GM06990 (cell line): ENCODE results near the gene CASZ1.

Experiments used
- DNase-seq: peaks from one replicate; pipeline ENCODE4 v3.0.0-alpha.2; 2011; ENCODE audit not compliant: insufficient read length; ENCODE audit errors: extremely low read depth
- H3K27me3 ChIP-seq: replicated peaks from 2 replicates; pipeline ENCODE4 v1.6.0; 2011; ENCODE audit warnings: low read length; ENCODE audit not compliant: control insufficient read depth, insufficient read depth
- H3K36me3 ChIP-seq: 2 replicates; pipeline ENCODE4 v1.5.1; 2011; ENCODE audit warnings: low read length; ENCODE audit not compliant: control insufficient read depth, insufficient read depth
- H3K4me3 ChIP-seq: replicated peaks from 2 replicates; pipeline ENCODE4 v1.5.1; 2011; ENCODE audit warnings: low read depth, mild to moderate bottlenecking, control low read depth, low read length
- TF ChIP-seq, protein P1 (sequence below): IDR thresholded peaks from 2 replicates; pipeline ENCODE4 v1.5.1; 2011; ENCODE audit warnings: low read length, control low read depth, mild to moderate bottlenecking, inconsistent platforms; ENCODE audit not compliant: insufficient read depth, poor library complexity, severe bottlenecking

The CASZ1 gene

DNA sequence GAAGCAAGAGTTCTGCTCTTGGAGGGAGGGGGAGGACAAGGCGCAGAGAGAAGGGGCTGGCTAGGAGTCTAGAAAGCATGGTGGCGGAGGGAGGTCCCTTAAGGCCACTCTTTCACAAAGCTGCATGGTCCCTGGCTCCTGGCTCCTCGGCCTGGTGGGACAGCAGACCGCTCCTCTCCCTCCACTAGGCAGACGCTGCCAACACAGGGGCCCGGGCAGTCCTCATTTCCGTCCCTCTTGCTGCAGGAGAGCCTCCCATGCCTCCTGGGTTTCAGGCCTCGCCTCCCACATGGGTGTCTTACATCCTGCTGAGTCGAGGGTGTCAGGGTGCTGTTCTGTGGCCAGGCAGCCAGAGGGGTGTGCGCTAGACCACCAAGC, 108.0 kb downstream of the CASZ1 start:
- H3K27me3 ChIP-seq = no peaks in the 10 kb centered on the region
- H3K36me3 ChIP-seq = no peaks in the 10 kb centered on the region; the same call in 1 of the 2 replicates
- H3K4me3 ChIP-seq = no peak overlapping the region
- no peak for DNase-seq
- TF ChIP-seq, protein P1, sequence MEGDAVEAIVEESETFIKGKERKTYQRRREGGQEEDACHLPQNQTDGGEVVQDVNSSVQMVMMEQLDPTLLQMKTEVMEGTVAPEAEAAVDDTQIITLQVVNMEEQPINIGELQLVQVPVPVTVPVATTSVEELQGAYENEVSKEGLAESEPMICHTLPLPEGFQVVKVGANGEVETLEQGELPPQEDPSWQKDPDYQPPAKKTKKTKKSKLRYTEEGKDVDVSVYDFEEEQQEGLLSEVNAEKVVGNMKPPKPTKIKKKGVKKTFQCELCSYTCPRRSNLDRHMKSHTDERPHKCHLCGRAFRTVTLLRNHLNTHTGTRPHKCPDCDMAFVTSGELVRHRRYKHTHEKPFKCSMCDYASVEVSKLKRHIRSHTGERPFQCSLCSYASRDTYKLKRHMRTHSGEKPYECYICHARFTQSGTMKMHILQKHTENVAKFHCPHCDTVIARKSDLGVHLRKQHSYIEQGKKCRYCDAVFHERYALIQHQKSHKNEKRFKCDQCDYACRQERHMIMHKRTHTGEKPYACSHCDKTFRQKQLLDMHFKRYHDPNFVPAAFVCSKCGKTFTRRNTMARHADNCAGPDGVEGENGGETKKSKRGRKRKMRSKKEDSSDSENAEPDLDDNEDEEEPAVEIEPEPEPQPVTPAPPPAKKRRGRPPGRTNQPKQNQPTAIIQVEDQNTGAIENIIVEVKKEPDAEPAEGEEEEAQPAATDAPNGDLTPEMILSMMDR = no peak

DNA sequence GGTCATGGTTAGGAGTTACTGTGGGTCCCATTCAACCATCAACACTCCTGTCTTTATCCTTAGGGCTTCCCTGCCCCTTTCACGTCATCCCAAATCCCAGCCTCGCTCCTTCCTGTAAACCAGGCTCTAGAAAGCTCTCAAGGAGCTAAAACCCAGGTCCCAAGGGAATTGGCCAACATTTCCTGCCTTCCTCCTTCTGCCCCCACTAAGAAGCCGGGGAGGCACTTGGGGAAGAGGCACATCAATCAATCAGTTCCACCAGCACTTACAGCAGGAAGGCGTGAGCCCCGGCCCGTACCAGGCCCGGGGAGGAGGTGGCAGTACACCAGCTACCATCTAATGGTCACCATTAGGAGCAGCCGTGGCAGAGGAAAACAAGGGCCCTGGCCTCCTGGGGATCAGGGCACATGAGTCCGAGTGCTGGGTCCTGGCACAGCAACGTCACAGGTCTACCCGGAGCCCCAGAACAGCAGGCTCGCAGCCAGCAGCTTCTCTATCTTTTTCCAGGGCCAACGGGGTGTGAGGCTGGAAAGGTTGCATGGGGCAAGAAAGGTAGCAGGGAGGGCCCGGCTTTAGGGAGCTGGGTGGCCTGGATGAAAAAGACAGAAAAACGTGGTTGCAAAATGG, 108.6 kb downstream of the CASZ1 start:
- H3K36me3 ChIP-seq = no peaks in the 10 kb centered on the region; the same call in 1 of the 2 replicates
- no peaks in the 10 kb centered on the region for H3K27me3 ChIP-seq
- TF ChIP-seq, protein P1 = no peak
- DNase-seq = no peak
- no peak overlapping the region for H3K4me3 ChIP-seq

DNA sequence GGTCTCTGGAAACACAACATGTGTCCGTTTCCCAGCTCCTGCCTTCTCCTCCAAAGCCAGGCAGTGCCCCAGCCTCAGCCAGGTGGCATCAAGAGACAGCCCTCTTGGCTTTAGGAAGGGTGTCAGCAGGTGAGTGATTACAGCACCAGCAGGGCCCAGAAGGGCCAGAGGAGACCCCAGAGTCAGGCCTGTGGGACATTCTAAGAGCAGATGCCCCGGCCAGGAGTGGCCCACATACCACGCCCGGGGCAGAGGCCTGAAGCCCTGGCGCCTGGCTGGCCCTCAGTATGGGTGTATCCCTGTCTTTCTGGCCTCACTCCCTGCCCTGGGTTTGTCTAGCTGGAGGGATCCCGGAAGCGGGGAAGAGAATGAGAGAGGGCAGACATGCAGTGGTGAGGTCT, 109.2 kb downstream of the CASZ1 start:
- Histone ChIP-seq H3K27me3 (no peaks in the 10 kb centered on the region), H3K4me3 (no peak overlapping the region), H3K36me3 (no peaks in the 10 kb centered on the region; the same call in 1 of the 2 replicates)
- DNase-seq = no peak
- TF ChIP-seq, protein P1 = no peak

DNA sequence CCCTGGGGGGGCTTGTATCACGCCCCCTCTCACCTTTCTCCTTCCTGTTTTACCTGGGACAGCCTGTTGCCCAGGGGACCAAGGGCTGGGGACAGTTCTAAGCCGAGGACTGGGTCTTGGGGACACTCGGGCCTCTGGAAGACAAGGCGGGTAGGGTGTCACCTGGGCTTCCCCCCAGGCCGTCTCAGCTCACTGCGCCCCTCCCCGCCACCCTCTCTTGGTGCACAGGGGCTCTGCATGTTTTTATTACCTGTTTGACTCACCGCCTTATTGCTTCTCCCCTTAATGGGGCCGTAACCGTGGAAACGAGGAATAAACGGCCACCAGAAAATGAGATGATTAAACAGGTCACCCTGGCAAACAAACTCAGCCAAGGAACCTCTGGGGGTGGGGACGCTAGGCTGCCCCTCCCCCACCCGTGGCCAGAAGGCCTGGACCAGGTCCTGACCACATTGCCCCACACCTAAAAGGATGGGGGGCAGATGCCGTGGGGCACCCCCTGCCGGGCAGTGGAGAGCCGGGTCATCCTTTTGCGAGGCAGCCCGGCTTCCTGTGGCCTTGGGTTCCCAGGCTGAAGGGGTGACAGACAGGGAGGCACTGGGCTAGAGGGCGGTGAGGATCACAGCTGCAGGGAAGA, 109.9 kb downstream of the CASZ1 start:
- Histone ChIP-seq H3K4me3 (no peak overlapping the region), H3K36me3 (no peaks in the 10 kb centered on the region; the same call in 1 of the 2 replicates), H3K27me3 (no peaks in the 10 kb centered on the region)
- TF ChIP-seq, protein P1 = no peak
- DNase-seq = peak; percentile 54

DNA sequence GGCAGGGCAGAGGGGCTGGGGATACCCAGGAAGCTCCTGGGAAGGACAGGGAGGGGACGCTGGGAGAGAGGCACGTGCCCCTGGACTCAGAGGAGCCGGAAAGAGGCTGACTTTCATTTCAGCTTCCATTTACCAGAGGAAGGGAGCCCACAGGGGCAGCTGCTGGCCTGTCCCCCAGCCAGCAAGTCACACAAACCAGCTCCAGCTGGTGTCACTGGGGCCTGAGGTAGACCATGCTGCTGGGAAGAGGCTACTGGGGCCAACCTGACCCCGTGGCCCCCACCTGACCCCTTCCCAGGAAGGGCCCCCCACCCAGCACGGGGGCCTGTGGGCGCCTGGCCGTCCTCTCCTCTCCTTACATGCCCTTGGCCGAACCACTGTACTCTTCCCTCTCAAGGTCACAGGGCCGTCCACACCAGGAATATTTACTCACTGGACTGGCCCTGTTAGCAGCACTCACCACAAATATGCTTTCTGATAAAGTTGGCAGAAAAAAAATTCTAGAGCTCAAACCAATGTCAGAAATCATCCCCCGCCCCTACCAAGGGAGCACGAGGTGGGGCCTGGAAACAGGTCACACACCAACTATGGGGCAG, 110.5 kb downstream of the CASZ1 start:
- Histone ChIP-seq H3K27me3 (no peaks in the 10 kb centered on the region), H3K36me3 (no peaks in the 10 kb centered on the region; the same call in 1 of the 2 replicates), H3K4me3 (no peak overlapping the region)
- TF ChIP-seq, protein P1 = no peak
- no peak for DNase-seq
